ENCODE data around the gene ZNF627. TPM values are rescaled to one million over a fixed set of nuclear protein-coding genes. Genes with fewer than 3 reads are reported as not detected.
"Not testable (repeated sequence)": the region's sequence is repeated elsewhere in the genome, so short reads cannot be mapped to it uniquely, and the experiment has no call there.

Gene ZNF627
- total RNA-seq, 1 donor from 2014 or later = 20.7 TPM

DNA sequence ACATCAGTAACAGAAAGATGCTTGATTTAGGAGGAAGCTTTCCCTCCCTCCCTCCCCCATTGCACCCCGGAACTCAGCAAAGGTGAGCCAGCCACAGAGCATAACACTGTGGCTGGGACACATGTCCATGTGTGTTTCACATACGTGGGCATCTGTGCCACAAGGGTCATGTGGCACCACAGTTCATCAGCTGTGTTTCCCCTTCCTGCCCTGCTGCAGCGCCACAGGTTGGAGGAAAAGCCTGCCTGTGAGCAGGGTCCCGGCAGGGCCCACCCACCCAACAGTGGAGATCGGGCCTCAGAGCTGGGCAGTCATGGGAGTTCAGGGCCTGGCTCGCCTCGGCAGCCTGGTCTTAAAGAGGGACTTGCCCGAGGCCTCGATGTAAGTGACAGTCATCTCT lies 22.6 kb upstream of the ZNF627 start:
- no peak for DNase-seq (ENCODE audit: low spot score)

DNA sequence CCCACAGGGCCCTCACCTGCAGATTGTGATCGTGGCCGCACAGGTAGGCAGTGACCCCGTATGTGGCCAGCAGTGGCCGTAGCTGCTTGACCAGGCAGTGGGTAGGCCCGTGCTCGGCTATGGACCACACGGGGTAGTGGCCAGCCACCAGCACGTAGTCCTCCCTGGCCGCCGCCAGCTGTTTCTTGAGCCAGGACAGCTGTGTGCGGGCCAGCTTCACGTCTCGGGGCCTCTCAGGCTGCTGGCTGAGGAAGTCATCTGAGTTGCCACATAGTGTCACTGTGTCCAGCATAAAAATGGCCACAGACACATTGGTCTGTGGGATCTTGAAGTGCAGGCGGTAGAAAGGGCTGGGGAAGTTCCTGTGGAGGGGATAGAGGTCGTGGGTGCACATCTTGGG lies 21.1 kb upstream of the ZNF627 start:
- no peak for DNase-seq (ENCODE audit: low spot score)

DNA sequence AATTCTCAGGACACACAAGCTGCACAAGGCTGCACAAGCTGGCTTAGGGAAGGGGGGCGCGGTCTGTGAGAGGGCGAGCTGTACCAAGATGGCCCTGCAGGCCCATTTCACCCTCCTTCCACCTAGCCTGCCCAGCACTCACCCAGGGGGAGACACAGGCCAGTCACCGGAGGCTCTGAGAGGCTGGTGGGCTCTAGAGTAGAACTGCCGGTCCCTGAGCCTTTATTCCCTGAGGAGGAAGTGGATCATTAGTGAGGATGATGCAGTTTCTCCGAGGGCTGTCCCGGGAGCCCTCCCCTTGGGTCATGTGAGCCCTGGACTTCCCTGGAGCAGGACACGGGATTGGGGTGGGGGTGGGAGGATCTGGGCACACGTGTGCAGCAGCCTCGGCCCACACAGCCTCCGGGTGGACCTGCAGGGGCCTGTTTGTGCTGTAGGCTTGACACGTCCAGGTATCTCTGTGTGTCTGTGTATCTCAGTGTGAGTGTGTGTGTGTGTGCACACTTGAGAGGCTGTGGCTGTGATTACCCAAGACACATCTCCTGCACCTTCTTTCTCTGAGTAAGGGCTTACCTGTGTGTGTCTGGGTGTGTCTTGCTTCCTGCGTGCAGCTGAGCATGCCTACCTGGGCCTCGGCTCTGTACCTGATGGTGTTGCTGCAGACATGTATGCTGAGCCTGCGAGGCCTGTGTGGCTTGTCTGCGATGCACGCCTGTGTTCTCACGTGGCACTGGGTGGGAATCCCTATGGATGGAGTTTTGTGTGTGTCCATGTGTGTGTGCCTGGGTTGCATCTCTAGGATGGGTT lies 19.6 kb upstream of the ZNF627 start, which contains the start of gene ACP5:
TSS of gene ACP5 (minus strand) at position 195 of the 807 bp plus-strand sequence. CDS start 328 bp downstream, outside the sequence.
- no peak for DNase-seq (ENCODE audit: low spot score)

DNA sequence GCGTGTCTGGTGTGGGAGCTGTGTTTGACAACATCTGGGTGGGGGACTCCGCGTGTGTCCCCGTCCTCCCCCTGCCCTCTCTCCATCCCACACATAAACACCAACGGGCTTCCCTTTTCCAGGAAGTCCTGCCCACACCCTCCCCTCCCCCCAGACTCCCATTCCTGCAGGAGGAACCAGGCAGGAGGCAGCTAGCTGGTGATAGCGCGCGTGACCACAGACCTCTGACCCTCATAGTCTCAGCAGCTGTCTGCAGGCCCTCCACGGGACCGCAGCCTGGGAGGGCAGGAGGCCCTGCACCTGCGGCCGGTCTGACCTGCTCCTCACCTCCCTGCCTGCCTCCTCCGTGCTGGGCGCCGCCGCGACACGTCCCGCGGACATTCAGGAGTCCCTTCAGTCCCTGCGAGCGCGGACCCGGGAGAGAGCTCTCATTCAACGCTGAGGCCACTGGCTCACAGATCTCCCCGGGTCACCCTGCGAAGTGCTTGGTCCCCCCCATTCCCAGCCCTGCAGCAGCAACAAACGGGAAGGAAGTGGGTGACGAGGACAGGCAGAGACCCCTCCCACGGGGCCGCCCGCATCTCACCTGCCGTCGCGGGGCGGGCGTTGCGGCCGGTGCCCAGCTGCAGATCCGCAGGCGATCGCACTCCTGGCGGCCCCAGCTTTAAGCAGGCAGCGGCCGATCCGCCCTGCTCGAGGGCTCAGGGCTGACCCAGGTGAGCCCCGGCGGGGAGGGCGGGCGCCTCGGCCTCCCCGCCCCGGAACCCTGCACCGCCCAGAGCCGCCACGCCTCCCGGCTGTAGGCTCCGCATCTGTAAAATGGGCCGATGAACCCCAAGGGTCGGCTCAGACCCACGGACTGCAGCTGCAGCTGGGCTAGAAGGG lies 18.8 kb upstream of the ZNF627 start:
- peak; percentile 67 for DNase-seq (ENCODE audit: low spot score)

DNA sequence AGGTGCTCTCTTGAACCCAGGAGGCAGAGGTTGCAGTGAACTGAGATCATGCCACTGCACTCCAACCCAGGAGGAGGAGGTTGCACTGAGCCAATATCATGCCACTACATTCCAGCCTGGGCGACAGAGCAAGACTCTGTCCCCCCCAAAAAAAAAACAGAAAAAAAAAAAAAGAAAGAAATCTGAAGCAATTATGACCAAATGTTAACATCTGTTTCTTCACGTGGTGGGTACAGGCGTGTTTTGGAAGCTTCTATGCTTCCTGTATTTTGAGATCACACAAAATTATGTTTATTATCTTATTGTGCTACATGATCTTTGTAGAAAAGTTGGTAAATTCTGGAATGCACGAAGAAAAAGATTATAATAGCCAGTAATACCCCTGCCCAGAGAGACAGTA lies 17.2 kb upstream of the ZNF627 start:
- DNase-seq (ENCODE audit: low spot score) = no peak

DNA sequence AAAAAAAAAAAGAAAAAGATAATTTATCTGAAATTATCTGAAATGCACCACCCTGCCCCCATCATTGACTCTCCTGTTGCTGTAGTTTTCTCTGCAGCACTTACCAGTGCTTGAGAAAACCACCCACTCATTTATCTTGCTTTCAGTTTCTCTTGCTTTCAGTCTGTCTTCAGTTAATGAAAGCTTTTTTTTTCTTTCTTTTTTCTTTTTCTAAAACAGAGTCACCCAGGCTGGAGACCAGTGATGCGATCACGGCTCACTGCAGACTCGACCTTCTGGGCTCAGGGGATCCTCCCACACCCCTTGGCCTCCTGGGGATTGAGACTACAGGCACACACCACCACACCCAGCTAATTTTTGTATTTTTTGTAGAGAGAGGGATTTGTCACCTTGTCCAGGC lies 15.5 kb upstream of the ZNF627 start:
- DNase-seq (ENCODE audit: low spot score) = no peak

DNA sequence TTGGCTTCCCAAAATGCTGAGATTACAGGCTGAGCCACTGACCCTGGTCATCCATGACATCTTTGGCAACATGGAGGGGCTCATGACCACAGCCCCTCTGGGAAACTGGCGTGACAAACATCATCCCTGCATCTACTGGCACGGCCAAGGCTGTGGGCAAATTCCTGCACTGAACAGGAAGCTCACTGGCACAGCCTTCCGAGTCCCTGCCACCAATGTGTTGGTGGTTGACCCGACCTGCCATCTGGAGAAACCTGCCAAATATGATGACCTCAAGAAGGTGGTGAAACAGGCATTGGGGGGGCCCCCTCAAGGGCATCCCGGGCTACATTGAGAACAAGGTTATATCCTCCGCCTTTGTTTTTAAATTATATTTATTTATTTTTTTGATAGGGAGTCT lies 11.0 kb upstream of the ZNF627 start:
- no peak for DNase-seq (ENCODE audit: low spot score)

DNA sequence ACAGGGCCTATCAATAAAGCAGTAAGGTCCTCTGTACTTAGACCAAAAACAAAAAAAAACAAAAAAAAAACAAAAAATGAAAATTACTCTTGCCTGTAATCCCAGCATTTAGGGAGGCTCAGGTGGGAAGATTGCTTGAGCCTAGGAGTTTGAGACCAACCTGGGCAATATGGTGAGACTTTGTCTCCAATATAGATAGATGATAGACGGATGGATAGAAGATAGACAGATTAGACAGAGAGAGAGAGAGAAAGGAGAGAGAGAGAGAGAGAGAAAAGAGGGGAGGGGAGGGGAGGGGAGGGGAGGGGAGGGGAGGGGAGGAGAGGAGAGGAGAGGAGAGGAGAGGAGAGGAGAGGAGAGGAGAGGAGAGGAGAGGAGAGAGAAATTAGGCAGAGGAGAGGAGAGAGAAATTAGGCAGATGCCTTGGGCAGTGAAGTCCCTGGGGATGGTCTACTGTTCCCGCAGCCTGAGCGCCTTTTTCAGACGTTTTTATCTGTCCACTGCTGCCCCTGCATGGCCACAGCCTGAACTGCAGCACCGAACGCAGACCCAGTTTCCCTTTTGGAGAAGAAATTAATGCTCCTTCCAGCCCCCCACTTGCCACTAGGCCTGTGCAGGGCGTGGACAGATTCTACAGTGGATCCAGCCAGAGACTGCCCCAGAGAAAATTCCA lies 9.8 kb upstream of the ZNF627 start:
- peak; percentile 77 for DNase-seq (ENCODE audit: low spot score)

DNA sequence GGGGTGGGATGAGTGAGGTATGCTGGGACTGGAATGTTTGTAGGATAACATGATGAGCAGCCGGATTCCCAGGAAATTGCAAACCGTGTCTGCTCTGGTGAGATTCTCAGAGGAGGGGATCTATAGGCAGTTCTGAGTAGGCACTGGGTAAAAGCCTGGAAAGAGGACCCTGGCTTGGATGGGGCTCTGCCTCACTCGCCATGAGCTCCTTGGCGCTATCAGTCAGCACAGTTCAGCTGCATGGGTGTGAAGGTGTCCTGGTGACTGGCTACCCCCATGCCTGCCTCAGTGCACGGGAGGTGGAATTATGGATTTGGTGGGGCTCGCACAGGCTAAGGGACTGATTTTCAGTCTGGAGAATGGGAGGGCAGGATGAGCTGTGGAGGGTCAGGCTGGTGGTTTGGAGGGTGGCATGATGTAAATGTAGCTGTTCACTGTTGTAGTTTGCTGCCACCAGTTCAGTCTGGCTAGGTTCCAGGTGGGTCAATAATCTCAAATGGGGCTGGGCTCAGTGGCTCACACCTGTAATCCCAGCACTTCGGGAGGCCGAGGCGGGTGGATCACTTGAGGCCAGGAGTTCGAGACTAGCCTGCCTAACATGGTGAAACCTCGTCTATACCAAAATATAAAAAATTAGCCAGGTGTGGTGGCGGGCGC lies 9.2 kb upstream of the ZNF627 start:
- DNase-seq (ENCODE audit: low spot score) = no peak

DNA sequence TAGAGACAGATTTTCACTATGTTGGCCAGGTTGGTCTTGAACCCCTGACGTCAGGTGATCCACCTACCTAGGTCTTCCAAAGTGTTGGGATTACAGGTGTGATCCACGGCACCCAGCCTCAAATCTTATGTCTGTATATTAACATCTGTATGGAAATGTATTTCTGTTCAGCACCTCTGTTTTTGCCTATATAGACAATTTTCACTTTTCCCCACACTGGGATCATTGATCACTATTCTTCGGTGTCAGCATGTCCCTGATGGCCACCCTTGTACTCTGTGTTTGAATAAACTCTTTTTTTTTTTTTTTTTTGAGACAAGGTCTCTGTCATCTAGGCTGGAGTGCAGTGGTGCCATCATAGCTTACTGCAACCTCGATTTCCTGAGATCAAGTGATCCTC lies 3.2 kb upstream of the ZNF627 start:
- DNase-seq (ENCODE audit: low spot score) = no peak

DNA sequence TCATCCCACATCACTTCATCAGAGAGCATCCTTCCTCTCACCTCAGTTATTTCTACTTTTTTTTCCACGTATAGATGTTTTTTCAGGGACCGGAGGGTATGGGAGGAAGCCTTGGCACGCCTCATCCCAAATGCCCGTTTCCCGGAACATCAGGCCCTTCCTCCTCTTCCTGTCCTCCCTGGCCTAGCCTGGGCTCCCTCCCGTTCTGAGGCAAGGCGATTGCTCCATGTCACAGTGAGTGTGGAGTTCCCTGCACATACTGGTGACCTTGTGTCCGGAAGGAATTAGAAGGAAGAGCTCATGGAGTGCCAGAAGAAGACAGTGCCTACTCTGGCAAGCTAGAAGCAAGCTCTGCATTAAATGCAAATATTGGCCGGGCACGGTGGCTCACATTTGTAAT lies 1.1 kb upstream of the ZNF627 start:
- no peak for DNase-seq (ENCODE audit: low spot score)

DNA sequence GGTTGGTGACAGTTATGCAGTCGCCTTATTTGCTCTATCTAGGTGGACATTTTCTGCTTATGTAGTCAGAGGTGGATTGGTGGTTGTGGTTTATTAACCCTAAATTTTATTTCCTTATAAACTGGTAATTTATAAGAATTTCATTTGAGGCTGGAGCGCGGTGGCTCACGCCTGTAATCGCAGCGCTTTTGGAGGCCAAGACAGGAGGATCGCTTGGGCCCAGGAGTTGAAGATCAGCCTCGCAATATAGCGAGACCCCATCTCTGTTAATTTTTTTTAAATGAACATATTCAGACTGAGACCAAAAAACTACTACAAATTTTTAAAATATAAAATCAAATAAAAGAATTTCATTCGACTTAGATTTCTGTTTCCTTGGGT lies 810 bp downstream of the ZNF627 start:
- DNase-seq (ENCODE audit: low spot score) = no peak

DNA sequence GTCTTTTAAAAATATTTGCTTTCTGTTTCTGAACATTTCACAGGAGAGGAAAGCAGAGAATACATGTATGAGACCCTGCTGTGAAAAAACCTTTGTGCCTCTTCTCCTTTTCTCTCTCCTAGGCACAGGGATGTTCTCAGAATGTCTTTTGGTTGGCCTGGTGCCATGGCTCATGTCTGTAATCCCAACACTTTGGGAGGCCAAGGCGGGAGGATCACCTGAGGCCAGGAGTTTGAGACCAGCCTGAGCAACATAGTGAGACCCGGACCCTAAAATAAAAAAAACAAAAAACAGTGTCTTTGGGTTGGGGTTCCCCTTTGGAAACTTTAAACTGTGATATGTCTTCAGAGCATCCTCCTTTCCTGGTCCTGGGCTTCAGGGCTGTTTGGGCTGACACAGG lies 1.5 kb downstream of the ZNF627 start:
- no peak for DNase-seq (ENCODE audit: low spot score)

DNA sequence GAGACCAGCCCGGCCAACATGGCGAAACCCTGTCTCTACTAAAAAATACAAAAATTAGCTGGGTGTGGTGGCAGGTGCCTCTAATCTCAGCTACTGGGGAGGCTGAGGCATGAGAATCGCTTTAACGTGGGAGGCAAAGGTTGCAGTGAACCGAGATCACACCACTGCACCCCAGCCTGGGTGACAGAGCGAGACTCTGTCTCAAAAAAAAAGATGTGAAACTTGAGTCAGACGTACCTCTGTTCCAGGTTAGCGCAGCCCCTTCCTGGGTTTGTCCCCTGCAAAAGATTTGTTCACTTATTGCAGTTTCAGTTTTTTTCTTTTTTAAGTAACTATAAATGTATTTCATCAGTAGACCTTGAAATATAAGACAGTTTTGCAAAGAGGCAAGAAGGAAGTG lies 2.4 kb downstream of the ZNF627 start:
- not testable (repeated sequence) for DNase-seq (ENCODE audit: low spot score)

DNA sequence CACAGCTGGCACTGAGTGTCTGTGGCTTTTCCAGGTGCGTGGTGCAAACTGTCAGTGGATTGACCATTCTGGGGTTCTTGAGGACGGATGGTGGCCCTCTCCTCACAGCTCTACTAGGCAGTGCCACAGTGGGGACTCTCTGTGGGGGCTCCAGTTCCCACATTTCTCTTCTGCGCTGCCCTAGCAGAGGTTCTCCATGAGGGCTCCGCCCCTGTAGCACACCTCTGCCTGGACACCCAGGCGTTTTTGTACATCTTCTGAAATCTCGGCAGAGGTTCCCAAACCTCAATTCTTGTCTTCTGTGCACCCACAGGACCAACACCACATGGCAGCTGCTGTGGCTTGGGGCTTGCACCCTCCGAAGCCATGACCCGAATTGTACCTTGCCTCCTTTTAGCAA lies 9.2 kb downstream of the ZNF627 start:
- DNase-seq (ENCODE audit: low spot score) = no peak

DNA sequence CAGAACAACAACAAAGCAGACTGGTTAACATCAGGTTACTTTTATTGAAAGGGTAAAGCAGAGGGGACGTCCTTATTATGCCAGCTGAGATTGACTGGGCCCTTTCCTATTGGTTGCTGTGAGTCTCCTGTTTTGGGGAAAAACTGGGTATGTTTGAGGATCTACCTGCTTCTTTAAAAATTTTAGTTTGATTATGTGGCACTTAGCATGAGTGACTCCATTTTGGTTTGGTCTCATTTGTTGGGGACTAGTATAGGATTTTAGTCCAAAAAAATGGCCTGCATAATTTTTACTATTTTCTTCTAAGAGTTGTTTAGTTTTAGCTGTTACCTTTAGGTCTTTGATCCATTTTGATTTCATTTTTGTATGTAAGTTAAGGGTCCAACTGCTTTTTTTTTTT lies 14.4 kb downstream of the ZNF627 start:
- DNase-seq (ENCODE audit: low spot score) = no peak

DNA sequence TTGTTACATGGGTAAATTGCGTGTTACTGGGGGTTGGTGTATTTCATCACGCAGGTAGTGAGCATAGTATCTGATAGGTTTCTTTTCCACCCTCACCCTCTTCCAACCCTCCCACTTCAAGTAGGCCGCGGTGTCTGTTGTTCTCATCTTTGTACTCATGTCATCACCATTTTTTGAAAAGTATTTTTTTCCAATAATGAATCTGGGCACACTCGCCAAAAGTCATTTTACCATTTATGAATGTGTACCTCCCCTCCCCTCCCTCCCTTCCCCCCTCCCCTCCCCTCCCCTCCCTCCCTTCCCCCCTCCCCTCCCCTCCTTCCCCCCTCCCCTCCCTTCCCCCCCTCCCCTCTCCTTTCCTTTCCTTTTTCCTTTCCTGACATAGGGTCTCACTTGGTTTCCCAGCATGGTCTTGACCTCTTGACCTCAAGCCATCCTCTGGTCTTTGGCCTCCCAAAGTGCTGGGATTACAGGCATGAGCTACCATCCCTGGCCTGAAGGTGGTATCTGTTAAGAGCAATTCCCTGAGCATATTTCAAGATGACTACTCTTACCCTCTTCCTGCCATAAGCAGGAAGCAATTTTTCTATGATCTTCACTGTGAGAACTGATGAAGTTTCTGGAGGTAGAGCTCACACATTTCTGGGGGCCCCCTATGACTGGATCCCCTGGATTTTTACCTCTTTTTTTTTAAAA lies 15.7 kb downstream of the ZNF627 start:
- DNase-seq (ENCODE audit: low spot score) = no peak

DNA sequence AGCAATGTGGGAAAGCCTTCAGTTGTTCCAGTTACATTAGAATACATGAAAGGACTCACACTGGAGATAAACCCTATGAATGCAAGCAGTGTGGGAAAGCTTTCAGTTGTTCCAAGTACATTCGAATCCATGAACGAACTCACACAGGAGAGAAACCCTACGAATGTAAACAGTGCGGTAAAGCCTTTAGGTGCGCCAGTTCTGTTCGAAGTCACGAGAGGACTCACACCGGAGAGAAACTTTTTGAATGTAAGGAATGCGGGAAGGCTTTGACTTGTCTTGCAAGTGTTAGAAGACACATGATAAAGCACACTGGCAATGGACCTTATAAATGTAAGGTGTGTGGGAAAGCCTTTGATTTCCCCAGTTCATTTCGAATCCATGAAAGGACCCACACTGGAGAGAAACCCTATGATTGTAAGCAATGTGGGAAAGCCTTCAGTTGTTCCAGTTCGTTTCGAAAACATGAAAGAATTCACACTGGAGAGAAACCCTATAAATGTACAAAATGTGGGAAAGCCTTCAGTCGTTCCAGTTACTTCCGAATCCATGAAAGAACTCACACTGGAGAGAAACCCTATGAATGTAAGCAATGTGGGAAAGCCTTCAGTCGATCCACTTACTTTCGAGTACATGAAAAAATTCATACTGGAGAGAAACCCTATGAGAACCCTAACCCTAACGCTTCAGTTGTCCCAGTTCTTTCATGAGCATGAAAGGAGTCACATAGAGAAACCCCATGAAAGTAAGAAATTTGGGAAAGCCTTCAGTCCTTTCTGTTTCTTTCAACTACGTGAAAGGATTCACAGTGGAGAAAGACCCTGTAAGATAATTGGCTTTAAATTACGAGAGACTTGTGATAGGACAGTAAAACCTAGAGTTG lies 20.1 kb downstream of the ZNF627 start:
- no peak for DNase-seq (ENCODE audit: low spot score)

DNA sequence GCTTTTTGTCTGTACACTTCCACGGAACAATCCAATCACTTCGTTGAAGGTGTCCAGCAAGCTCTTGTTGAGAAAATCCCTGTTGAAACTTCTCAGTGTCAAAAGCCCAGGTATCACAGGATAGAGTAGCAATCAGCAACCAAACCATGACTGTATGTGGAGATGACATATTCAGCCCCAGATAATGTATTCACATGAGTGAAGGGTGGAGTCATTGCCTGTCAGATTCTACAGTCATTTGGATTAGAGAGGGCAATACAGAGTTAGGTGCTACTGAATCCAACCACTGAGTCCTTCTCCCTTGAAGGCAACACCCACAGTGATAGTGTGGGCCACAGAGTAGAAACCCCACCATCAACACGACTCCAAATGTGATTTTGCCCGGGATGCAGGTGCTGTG lies 23.3 kb downstream of the ZNF627 start:
- no peak for DNase-seq (ENCODE audit: low spot score)

DNA sequence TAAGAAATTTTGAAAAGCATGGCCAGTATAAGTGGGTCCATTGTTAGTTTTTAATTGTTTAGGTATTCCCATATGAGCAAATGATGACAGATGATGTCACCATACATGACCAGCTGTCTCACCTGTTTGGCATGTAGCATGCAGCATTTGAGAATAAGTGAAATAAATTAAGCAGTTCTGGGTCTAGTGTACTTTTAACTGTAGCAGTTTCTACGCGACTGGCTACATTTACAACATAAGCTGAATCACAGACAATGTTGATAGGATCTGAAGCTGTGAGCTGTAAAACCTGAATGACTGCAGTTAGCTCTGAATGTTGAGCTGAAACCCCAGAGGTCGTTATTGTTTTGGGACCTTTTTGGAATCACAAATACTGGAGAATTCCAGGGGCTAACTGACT lies 25.1 kb downstream of the ZNF627 start:
- DNase-seq (ENCODE audit: low spot score) = not testable (repeated sequence)
